ENCODE measurements around the gene MAP3K2.

DNA sequence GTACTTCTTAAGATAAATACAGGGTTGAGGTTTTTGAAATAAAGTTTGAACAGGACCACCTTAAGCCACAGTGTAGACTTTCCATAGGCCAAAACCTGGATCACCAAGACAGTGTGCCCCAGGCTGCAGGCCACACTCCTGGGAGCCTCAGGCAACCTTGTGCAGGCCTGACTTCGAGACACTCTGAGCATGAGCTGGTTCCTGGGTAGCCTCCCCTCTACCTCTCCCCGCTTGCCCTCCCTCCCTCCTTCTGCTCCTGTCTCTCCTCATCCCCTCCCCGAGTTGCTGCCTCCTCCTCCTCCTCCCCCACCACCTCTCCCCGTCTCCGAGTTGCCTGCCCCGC lies 19.9 kb upstream of the MAP3K2 start:
- TF ChIP-seq, protein P1, sequence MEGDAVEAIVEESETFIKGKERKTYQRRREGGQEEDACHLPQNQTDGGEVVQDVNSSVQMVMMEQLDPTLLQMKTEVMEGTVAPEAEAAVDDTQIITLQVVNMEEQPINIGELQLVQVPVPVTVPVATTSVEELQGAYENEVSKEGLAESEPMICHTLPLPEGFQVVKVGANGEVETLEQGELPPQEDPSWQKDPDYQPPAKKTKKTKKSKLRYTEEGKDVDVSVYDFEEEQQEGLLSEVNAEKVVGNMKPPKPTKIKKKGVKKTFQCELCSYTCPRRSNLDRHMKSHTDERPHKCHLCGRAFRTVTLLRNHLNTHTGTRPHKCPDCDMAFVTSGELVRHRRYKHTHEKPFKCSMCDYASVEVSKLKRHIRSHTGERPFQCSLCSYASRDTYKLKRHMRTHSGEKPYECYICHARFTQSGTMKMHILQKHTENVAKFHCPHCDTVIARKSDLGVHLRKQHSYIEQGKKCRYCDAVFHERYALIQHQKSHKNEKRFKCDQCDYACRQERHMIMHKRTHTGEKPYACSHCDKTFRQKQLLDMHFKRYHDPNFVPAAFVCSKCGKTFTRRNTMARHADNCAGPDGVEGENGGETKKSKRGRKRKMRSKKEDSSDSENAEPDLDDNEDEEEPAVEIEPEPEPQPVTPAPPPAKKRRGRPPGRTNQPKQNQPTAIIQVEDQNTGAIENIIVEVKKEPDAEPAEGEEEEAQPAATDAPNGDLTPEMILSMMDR (conservative IDR thresholded peaks at IDR 0.05; ENCODE audit: low read length), result no peak
- TF ChIP-seq EZH2phosphoT487 (IDR thresholded peaks at IDR 0.05; ENCODE audit: borderline replicate concordance), result no peak

All from Loucy (cell line).